Omental fat pad (tissue), 4 donors: ENCODE measurements around the gene SLC16A1. TPM values are rescaled to one million over a fixed set of nuclear protein-coding genes. Genes with fewer than 3 reads are reported as not detected.
"Not testable (repeated sequence)": the region's sequence is repeated elsewhere in the genome, so short reads cannot be mapped to it uniquely, and the experiment has no call there.

ENCODE experiments used
- ATAC-seq: fragments of 150-250 bp; one replicate; pipeline ENCODE4 v1.9.1; 2016; ENCODE audit warnings: mild to moderate bottlenecking, moderate library complexity; ENCODE audit not compliant: low FRiP score
- DNase-seq: peaks from one replicate; pipeline ENCODE4 v3.0.0-alpha.2; 2019; ENCODE audit warnings: low spot score
- CTCF ChIP-seq, 3 donors: fragments of 450-650 bp; IDR thresholded peaks; one replicate each; pipeline ENCODE4 v1.5.1; 2016 to 2017; ENCODE audit warnings: antibody characterized with exemption in 3 of 3, mild to moderate bottlenecking in 3 of 3, moderate library complexity in 2 of 3
- total RNA-seq, 4 donors: library from RNA; depleted of rRNA; stranded (reverse); fragments of >200 nt; gene quantifications; one replicate each; pipeline ENCODE4 v1.1.0, GENCODE V29; 2016

The SLC16A1 gene
- total RNA-seq, 4 donors from 2014 or later: 15.1 to 125 (median 78.3) TPM

- DNase-seq (no peak), ATAC-seq (no peak)
- TF ChIP-seq CTCF (IDR thresholded peaks at IDR 0.05): no peak
These were observed 59.2 kb downstream of the SLC16A1 start for GRCh38 chr1:112896783-112897182.

GRCh38 chr1:112894561-112895011 is 61.4 kb downstream of the SLC16A1 start:
- DNase-seq (no peak), ATAC-seq (no peak)
- TF ChIP-seq CTCF (IDR thresholded peaks at IDR 0.05): no peak

DNA sequence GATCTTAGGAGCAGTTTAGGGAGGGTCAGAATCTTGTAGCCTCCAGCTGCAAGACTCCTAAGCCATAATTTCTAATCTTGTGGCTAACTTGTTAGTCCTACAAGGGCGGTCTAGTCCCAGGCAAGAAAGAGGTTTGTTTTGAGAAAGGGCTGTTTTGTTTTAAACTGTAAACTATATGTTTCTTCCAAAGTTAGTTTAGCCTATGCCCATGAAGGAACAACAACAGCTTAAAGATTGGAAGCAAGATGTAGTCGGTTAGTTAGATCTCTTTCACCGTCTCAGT is 62.0 kb downstream of the SLC16A1 start:
- no peak for TF ChIP-seq CTCF (IDR thresholded peaks at IDR 0.05)
- no peak for ATAC-seq
- no peak for DNase-seq

DNA sequence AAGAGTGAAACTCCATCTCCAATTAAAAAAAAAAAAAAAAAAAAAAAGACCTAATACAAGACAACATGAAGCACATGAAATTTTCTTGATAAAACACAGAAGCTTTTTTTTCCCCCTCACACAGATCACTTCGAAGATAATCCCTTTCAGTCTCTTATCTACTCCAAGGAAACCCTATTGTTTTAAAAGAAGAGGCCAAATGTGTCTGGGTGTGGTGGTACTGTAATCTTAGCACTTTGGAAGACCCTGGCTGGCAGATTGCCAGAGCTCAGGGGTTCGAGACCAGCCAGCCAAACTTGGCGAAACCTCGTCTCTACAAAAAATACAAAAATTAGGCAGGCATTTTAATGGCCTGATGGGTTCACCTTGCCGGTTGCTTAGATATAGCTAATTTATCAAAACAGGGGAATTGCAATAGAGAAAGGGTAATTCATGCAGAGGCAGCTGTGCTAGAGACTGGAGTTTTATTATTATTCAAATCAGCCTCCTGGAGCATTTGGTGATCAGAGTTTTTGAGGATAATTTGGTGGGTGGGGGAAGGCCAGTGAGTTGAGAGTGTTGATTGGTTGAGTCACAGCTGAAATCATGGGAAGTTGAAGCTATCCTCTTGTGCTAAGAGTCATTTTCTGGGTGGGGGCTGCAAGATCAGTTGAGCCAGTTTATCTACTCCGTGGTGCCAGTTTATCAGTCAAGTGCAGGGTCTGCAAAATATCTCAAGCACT is 62.5 kb downstream of the SLC16A1 start:
- ATAC-seq (no peak), DNase-seq (no peak)
- no peak for TF ChIP-seq CTCF (IDR thresholded peaks at IDR 0.05)

DNA sequence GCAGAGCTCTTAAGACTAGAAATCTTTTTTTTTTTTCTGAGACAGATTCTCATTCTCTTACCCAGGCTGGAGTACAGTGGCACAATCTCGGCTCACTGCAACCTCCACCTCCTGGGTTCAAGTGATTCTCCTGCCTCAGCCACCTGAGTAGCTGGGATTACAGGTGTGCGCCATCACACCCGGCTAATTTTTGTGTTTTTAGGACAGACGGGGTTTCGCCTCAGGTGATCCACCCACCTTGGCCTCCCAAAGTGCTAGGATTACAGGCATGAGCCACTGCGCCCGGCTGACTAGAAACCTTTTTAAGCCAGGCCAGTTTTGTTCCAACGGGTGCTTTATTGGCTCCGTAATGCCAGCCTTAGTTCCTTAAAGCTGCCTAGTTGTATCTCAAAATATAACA is 66.1 kb downstream of the SLC16A1 start:
- not testable (repeated sequence) for ATAC-seq, DNase-seq

DNA sequence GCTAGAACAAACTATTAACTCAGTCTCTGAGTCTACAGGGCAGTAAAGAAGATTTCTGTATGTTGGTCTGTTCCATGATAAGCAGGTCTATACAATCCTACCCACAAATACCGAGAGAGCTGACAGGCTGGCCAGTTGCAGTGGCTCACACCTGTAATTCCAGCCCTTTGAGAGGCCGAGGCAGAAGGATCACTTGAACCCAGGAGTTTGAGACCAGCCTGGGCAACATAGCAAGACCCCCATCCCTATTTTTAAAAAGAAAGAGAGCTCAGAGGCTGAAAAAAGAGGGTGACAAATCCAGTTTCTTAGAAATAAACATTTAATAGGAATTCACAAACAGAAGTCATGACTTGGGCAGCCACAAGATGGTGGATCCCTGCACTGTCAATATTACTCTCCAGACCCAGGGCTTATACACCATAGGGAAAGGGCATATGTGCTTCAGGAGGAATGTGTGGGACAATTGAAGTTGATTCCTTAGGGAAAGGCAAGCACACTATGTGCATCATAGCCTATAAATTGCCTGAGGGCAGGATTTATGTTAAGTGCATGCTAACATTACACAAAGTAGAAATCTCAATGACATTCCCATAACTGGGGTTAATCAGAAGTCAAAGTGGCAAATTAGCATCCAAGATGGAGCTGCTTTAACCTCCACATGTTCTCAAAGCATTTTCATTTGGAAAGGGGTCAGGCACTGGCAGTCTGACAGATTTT is 66.8 kb downstream of the SLC16A1 start:
- DNase-seq: no peak
- no peak for TF ChIP-seq CTCF (IDR thresholded peaks at IDR 0.05)
- ATAC-seq: no peak

GRCh38 chr1:112888630-112889029 is 67.4 kb downstream of the SLC16A1 start:
- no peak for ATAC-seq
- no peak for TF ChIP-seq CTCF (IDR thresholded peaks at IDR 0.05)
- DNase-seq: no peak
